ENCODE results near the gene PTPN14. TPM values are rescaled to one million over a fixed set of nuclear protein-coding genes. Genes with fewer than 3 reads are reported as not detected.

Gene PTPN14
- polyA plus RNA-seq, 1 donor from 2014 or later: 0.07 TPM

DNA sequence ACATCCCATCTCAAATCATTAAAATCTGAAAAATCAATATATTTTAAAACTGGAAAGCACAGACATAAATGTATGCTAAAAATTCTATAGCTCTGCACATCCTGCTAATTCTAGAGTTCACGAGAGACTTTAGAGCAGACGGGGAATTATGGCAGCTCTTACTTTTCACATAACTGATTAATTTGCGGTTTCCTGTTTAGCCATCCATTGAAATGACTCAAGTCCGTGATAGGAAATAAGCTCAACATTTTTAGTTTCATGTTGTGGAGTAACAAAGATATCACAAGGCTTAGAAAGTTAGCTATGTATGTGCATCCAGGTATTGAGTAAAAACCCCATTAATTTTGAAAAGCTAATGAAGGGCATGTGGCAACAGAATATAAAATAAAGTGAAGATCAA is 147.2 kb downstream of the PTPN14 start:
- H3K9ac ChIP-seq (ENCODE audit: low read length): no peak overlapping the region
- no peak overlapping the region for H3K4me3 ChIP-seq (ENCODE audit: low read length)
- H3F3A ChIP-seq (ENCODE audit: insufficient read depth, low read length, poor library complexity, severe bottlenecking): no peaks in the 10 kb centered on the region
- no peak overlapping the region for H3K4me2 ChIP-seq (ENCODE audit: low read length)
- no peaks in the 10 kb centered on the region for H3K36me3 ChIP-seq (ENCODE audit: insufficient read depth, low read length)
- H2AFZ ChIP-seq (ENCODE audit: low read depth, low read length): no peak overlapping the region
- no peak overlapping the region for H3K27ac ChIP-seq (ENCODE audit: low read length)
- no peaks in the 10 kb centered on the region for H3K9me2 ChIP-seq (ENCODE audit: insufficient read depth, low read length)
- H3K9me3 ChIP-seq (ENCODE audit: low read length): no peaks in the 10 kb centered on the region
- H3K27me3 ChIP-seq (ENCODE audit: insufficient read depth, low read depth, low read length): no peaks in the 10 kb centered on the region
- no peaks in the 10 kb centered on the region for H4K20me1 ChIP-seq (ENCODE audit: insufficient read depth)
- H3K79me2 ChIP-seq (replicated peaks; ENCODE audit: insufficient read depth, low read length): no peaks in the 10 kb centered on the region
- no peak for TF ChIP-seq EZH2 (IDR thresholded peaks at IDR 0.05; ENCODE audit: borderline replicate concordance, insufficient read depth, low read length, poor library complexity, severe bottlenecking)
- no peak for TF ChIP-seq POLR2AphosphoS5 (IDR thresholded peaks at IDR 0.05)

DNA sequence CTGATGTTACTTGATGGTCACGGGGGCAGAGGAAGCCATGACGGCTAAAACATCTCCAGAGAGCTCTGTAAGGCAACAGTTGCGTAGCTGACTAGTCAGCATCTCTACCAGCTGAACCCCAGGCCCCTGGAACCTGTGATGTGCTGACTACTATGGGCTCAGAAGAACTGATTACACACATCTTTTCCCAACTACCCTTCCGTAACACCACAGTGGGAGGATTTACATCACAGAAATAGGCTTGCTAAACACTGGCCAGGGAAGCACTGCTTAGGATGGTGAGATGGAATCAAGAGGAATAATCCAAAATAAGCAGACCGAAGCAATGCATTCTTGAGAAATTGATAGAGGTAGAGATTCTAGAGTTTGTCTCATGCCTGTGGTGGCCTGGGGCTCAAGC is 148.0 kb downstream of the PTPN14 start:
- TF ChIP-seq, protein P1, sequence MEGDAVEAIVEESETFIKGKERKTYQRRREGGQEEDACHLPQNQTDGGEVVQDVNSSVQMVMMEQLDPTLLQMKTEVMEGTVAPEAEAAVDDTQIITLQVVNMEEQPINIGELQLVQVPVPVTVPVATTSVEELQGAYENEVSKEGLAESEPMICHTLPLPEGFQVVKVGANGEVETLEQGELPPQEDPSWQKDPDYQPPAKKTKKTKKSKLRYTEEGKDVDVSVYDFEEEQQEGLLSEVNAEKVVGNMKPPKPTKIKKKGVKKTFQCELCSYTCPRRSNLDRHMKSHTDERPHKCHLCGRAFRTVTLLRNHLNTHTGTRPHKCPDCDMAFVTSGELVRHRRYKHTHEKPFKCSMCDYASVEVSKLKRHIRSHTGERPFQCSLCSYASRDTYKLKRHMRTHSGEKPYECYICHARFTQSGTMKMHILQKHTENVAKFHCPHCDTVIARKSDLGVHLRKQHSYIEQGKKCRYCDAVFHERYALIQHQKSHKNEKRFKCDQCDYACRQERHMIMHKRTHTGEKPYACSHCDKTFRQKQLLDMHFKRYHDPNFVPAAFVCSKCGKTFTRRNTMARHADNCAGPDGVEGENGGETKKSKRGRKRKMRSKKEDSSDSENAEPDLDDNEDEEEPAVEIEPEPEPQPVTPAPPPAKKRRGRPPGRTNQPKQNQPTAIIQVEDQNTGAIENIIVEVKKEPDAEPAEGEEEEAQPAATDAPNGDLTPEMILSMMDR (IDR thresholded peaks at IDR 0.05; ENCODE audit: poor library complexity, severe bottlenecking): no peak
- TF ChIP-seq, protein P2, sequence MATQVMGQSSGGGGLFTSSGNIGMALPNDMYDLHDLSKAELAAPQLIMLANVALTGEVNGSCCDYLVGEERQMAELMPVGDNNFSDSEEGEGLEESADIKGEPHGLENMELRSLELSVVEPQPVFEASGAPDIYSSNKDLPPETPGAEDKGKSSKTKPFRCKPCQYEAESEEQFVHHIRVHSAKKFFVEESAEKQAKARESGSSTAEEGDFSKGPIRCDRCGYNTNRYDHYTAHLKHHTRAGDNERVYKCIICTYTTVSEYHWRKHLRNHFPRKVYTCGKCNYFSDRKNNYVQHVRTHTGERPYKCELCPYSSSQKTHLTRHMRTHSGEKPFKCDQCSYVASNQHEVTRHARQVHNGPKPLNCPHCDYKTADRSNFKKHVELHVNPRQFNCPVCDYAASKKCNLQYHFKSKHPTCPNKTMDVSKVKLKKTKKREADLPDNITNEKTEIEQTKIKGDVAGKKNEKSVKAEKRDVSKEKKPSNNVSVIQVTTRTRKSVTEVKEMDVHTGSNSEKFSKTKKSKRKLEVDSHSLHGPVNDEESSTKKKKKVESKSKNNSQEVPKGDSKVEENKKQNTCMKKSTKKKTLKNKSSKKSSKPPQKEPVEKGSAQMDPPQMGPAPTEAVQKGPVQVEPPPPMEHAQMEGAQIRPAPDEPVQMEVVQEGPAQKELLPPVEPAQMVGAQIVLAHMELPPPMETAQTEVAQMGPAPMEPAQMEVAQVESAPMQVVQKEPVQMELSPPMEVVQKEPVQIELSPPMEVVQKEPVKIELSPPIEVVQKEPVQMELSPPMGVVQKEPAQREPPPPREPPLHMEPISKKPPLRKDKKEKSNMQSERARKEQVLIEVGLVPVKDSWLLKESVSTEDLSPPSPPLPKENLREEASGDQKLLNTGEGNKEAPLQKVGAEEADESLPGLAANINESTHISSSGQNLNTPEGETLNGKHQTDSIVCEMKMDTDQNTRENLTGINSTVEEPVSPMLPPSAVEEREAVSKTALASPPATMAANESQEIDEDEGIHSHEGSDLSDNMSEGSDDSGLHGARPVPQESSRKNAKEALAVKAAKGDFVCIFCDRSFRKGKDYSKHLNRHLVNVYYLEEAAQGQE (IDR thresholded peaks at IDR 0.05; ENCODE audit: borderline replicate concordance): no peak
- TF ChIP-seq MXI1 (conservative IDR thresholded peaks at IDR 0.05; ENCODE audit: poor library complexity, severe bottlenecking): no peak
- no peak for TF ChIP-seq TAF1 (IDR thresholded peaks at IDR 0.05; ENCODE audit: low read depth)
- TF ChIP-seq POLR2AphosphoS5 (IDR thresholded peaks at IDR 0.05): no peak
- no peak for TF ChIP-seq RAD21 (conservative IDR thresholded peaks at IDR 0.05)
- no peak for TF ChIP-seq SMC3 (conservative IDR thresholded peaks at IDR 0.05; ENCODE audit: poor library complexity)
- TF ChIP-seq EP300 (conservative IDR thresholded peaks at IDR 0.05; ENCODE audit: poor library complexity, severe bottlenecking): no peak
- TF ChIP-seq EZH2 (IDR thresholded peaks at IDR 0.05; ENCODE audit: borderline replicate concordance, insufficient read depth, low read length, poor library complexity, severe bottlenecking): no peak
- H2AFZ ChIP-seq (ENCODE audit: low read depth, low read length): no peak overlapping the region
- no peak overlapping the region for H3K9ac ChIP-seq (ENCODE audit: low read length)
- no peak overlapping the region for H3K4me2 ChIP-seq (ENCODE audit: low read length)
- no peaks in the 10 kb centered on the region for H3K9me2 ChIP-seq (ENCODE audit: insufficient read depth, low read length)
- H3K27me3 ChIP-seq (ENCODE audit: insufficient read depth, low read depth, low read length): no peaks in the 10 kb centered on the region
- H3K27ac ChIP-seq (ENCODE audit: low read length): no peak overlapping the region
- H3K79me2 ChIP-seq (replicated peaks; ENCODE audit: insufficient read depth, low read length): no peaks in the 10 kb centered on the region
- no peaks in the 10 kb centered on the region for H3F3A ChIP-seq (ENCODE audit: insufficient read depth, low read length, poor library complexity, severe bottlenecking)
- no peaks in the 10 kb centered on the region for H3K9me3 ChIP-seq (ENCODE audit: low read length)
- H3K4me3 ChIP-seq (ENCODE audit: low read length): no peak overlapping the region
- H3K36me3 ChIP-seq (ENCODE audit: insufficient read depth, low read length): no peaks in the 10 kb centered on the region
- no peaks in the 10 kb centered on the region for H4K20me1 ChIP-seq (ENCODE audit: insufficient read depth)

DNA sequence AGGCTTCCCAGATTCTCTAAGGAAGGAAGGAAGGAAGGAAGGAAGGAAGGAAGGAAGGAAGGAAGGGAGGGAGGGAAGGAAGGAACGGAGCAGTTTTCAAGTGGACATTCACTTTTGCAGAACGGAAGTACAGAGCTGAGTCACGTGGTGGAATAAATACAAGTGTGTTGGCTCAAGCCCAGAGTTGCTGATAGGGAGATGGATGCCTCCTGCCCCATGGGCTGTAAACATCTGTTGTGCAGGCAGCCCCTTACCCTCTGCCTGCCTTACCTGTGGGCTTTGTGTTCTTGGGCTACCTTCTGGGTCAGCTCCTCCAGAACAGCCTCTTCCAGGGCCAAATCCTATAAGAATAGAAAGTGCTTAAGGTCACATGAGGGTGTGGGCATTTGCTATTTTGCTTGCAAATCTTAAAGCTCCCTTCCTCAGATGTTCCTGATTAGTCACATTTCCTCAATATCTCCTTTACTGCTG is 148.8 kb downstream of the PTPN14 start:
- Histone ChIP-seq H3K4me2 (ENCODE audit: low read length) (no peak overlapping the region), H3K4me3 (ENCODE audit: low read length) (no peak overlapping the region), H3K36me3 (ENCODE audit: insufficient read depth, low read length) (no peaks in the 10 kb centered on the region), H2AFZ (ENCODE audit: low read depth, low read length) (no peak overlapping the region), H3K79me2 (replicated peaks; ENCODE audit: insufficient read depth, low read length) (no peaks in the 10 kb centered on the region), H3K9me3 (ENCODE audit: low read length) (no peaks in the 10 kb centered on the region), H3K27me3 (ENCODE audit: insufficient read depth, low read depth, low read length) (no peaks in the 10 kb centered on the region), H3K9me2 (ENCODE audit: insufficient read depth, low read length) (no peaks in the 10 kb centered on the region), H3K9ac (ENCODE audit: low read length) (no peak overlapping the region), H4K20me1 (ENCODE audit: insufficient read depth) (no peaks in the 10 kb centered on the region), H3K27ac (ENCODE audit: low read length) (no peak overlapping the region), H3F3A (ENCODE audit: insufficient read depth, low read length, poor library complexity, severe bottlenecking) (no peaks in the 10 kb centered on the region)
- TF ChIP-seq EP300 (conservative IDR thresholded peaks at IDR 0.05; ENCODE audit: poor library complexity, severe bottlenecking): no peak
- TF ChIP-seq, protein P1 (IDR thresholded peaks at IDR 0.05; ENCODE audit: poor library complexity, severe bottlenecking): no peak
- TF ChIP-seq SMC3 (conservative IDR thresholded peaks at IDR 0.05; ENCODE audit: poor library complexity): no peak
- no peak for TF ChIP-seq EZH2 (IDR thresholded peaks at IDR 0.05; ENCODE audit: borderline replicate concordance, insufficient read depth, low read length, poor library complexity, severe bottlenecking)
- TF ChIP-seq TAF1 (IDR thresholded peaks at IDR 0.05; ENCODE audit: low read depth): no peak
- TF ChIP-seq, protein P2 (IDR thresholded peaks at IDR 0.05; ENCODE audit: borderline replicate concordance): no peak
- no peak for TF ChIP-seq RAD21 (conservative IDR thresholded peaks at IDR 0.05)
- no peak for TF ChIP-seq POLR2AphosphoS5 (IDR thresholded peaks at IDR 0.05)
- TF ChIP-seq MXI1 (conservative IDR thresholded peaks at IDR 0.05; ENCODE audit: poor library complexity, severe bottlenecking): no peak

Measured in neural cell (in vitro differentiated cells).